Cardiac septum (tissue), 1 donor: ENCODE data around the gene CLEC18A. TPM values are rescaled to one million over a fixed set of nuclear protein-coding genes. Genes with fewer than 3 reads are reported as not detected.
"Not testable (repeated sequence)": the region's sequence is repeated elsewhere in the genome, so short reads cannot be mapped to it uniquely, and the experiment has no call there.

Experiments
- DNase-seq: peaks from one replicate; pipeline ENCODE4 v3.0.0-alpha.2; 2020; ENCODE audit warnings: low spot score
- intact Hi-C: fragments of 100-400 bp; cut with DNase I; formaldehyde crosslinking; loops from one replicate; pipeline ENCODE4 v1.14.0; 2022
- microRNA-seq: library from miRNA; unstranded; fragments of <30 nt; microRNA quantifications from one replicate; pipeline ENCODE4 v1.2.0, GENCODE V29; 2020
- total RNA-seq: library from RNA; stranded (reverse); fragmentation: NEBNext Ultra II Directional; extraction: Animal tissue kit (Norgen Biotek cat#: 25700); gene quantifications from one replicate; pipeline ENCODE4 v1.2.1, GENCODE V29; 2021
- donor health status: DM: no; HTN: no; CAD: no.

The CLEC18A gene
- total RNA-seq, 1 donor from 2014 or later, result 0.13 TPM

- DNase-seq, intact Hi-C loops: not testable (repeated sequence)
These were observed 57.5 kb downstream of the CLEC18A start for GRCh38 chr16:70008604-70009003.

- intact Hi-C loops, DNase-seq: not testable (repeated sequence)
These were observed 59.5 kb downstream of the CLEC18A start for GRCh38 chr16:70010615-70011014.

- intact Hi-C loops, DNase-seq: not testable (repeated sequence)
These were observed 60.0 kb downstream of the CLEC18A start for GRCh38 chr16:70011120-70011519.

GRCh38 chr16:70012354-70012753 lies 61.2 kb downstream of the CLEC18A start:
- intact Hi-C loops, result not testable (repeated sequence)

GRCh38 chr16:70012951-70013350 lies 61.8 kb downstream of the CLEC18A start:
- DNase-seq, intact Hi-C loops: not testable (repeated sequence)

More at GRCh38 chr16:70012354-70012753, 61.2 kb downstream of the CLEC18A start:
- DNase-seq, result not testable (repeated sequence)

Small RNA genes within 50 kb of the gene (microRNA-seq; reads per million reads assigned to microRNA genes)
- gene MIR140, result 3,436 reads per million, percentile 89 among the genes with 10 or more reads in this experiment

Other genes starting within 250 kb of the CLEC18A start
- gene NQO1, start 224.8 kb upstream of the CLEC18A start, total RNA-seq, result 15.8 TPM
- gene NOB1, start 196.4 kb upstream of the CLEC18A start, total RNA-seq, result 16.1 TPM
- 23.8 TPM for gene WWP2, start 189.0 kb upstream of the CLEC18A start, total RNA-seq
- 22.5 TPM for gene PDPR, start 163.0 kb downstream of the CLEC18A start, total RNA-seq
- 0.11 TPM for gene CLEC18C, start 222.5 kb downstream of the CLEC18A start, total RNA-seq